GM18909 (cell line): ENCODE measurements around the gene COQ9.
A peak's percentile ranks its signal among the peaks of the same experiment; 100 is the strongest.
"Not testable (repeated sequence)": the region's sequence is repeated elsewhere in the genome, so short reads cannot be mapped to it uniquely, and the experiment has no call there.

Experiments
- ATAC-seq: cut with Tn5 transposase; IDR thresholded peaks from one replicate; pipeline ENCODE4 v1.9.1; 2021; ENCODE audit warnings: mild to moderate bottlenecking; ENCODE audit not compliant: unreplicated experiment, poor library complexity

COQ9 gene

GRCh38 chr16:57426356-57426755, 20.9 kb upstream of the COQ9 start:
- no peak for ATAC-seq

- ATAC-seq: no peak
These were observed 20.0 kb upstream of the COQ9 start for GRCh38 chr16:57427307-57427706.

- no peak for ATAC-seq
These were observed 19.5 kb upstream of the COQ9 start for GRCh38 chr16:57427824-57428223.

- no peak for ATAC-seq
These were observed 16.3 kb upstream of the COQ9 start for GRCh38 chr16:57430955-57431354.

GRCh38 chr16:57432505-57432904, 14.8 kb upstream of the COQ9 start:
- no peak for ATAC-seq

- ATAC-seq: no peak
These were observed 14.3 kb upstream of the COQ9 start for GRCh38 chr16:57432989-57433388.

GRCh38 chr16:57434003-57434402, 13.3 kb upstream of the COQ9 start:
- ATAC-seq: no peak

GRCh38 chr16:57435838-57436237, 11.4 kb upstream of the COQ9 start:
- ATAC-seq: no peak

- ATAC-seq: not testable (repeated sequence)
These were observed 7.3 kb upstream of the COQ9 start for GRCh38 chr16:57439947-57440346.

- ATAC-seq: not testable (repeated sequence)
These were observed 6.7 kb upstream of the COQ9 start for GRCh38 chr16:57440551-57440950.

- no peak for ATAC-seq
These were observed 2.6 kb upstream of the COQ9 start for GRCh38 chr16:57444711-57445110.

GRCh38 chr16:57445510-57445909, 1.8 kb upstream of the COQ9 start:
- no peak for ATAC-seq

- peak; percentile 42 for ATAC-seq
These were observed 621 bp upstream of the COQ9 start for GRCh38 chr16:57446531-57447185.

GRCh38 chr16:57452021-57452420, 4.7 kb downstream of the COQ9 start:
- ATAC-seq: no peak

- ATAC-seq: peak; percentile 84
These were observed 15.1 kb downstream of the COQ9 start, which contains the start of gene POLR2C for GRCh38 chr16:57462209-57462977. POLR2C (plus strand) TSS chr16:57462679; CDS start chr16:57462725, 46 bp downstream.

GRCh38 chr16:57462978-57463362, 15.7 kb downstream of the COQ9 start:
- peak; percentile 18 for ATAC-seq

- no peak for ATAC-seq
These were observed 17.2 kb downstream of the COQ9 start for GRCh38 chr16:57464523-57464922.

GRCh38 chr16:57468346-57468745, 21.1 kb downstream of the COQ9 start:
- no peak for ATAC-seq

GRCh38 chr16:57469046-57469445, 21.8 kb downstream of the COQ9 start:
- ATAC-seq: no peak

- ATAC-seq: no peak
These were observed 22.7 kb downstream of the COQ9 start for GRCh38 chr16:57469917-57470470.

GRCh38 chr16:57470711-57471110, 23.4 kb downstream of the COQ9 start:
- ATAC-seq: no peak
